ENCODE measurements around the gene DDX31.
"Not testable (repeated sequence)": the region's sequence is repeated elsewhere in the genome, so short reads cannot be mapped to it uniquely, and the experiment has no call there.

DDX31 gene

DNA sequence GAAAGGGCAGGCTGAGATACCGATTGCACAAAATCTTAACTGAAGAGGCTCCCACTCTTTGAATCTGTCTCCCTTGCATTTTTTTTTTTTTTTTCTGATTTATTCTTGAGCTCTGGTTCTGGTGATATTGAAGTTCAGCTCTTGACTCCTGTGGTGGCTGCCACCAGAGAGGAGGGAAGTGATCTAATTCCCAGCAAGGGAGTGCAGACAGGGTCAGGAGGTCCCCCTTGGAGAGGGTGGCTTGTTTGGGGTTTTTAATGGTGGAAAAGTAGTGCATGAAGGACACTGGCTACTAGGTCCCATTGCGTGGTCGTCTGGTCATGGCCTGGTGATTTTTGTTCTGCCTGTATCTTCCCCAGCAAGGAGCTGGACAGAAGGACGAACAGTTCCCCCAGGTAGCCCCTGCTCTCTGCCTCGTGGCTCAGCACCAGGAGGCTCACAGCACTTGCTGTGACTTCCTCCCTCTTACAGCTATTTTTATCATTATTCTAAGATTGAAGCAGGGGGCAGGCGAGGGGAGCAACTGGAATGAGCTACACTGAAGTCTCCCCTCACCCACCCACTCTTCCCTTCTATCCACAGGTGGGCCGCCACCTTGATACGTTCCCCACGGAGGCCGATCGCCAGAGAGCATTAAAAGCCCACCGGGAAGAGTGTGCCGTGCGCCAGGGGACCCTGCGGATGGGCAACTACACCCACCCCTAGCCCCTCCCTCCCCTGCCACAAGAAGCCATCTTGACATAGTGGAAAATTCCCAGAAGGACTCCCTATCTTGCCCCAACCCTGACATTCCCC, 97.8 kb downstream of the DDX31 start:
- no peaks in the 10 kb centered on the region for H3K36me3 Mint-ChIP-seq
- ATAC-seq = no peak

DNA sequence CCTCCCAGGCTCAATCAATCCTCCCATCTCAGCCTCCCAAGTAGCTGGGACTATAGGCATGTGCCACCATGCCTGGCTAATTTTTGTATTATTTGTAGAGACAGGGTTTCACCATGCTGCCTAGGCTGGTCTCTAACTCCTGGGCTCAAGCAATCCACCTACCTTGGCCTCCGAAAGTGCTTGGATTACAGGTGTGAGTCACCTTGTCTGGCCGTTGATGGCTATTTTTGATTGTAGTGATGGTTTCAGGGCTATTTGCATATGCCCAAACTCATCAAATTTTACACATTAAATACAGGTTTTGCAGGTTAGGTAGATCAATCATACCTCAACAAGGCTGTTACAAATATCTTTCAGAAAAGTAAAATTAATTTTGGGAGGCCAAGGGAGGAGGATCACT, 101.0 kb downstream of the DDX31 start:
- not testable (repeated sequence) for ATAC-seq; H3K9me3 Mint-ChIP-seq; H3K27ac Mint-ChIP-seq; DNase-seq (ENCODE audit: low spot score in 2 of 2); H3K4me3 Mint-ChIP-seq; H3K36me3 Mint-ChIP-seq; H3K4me1 Mint-ChIP-seq

More for the DNA sequence above, 97.8 kb downstream of the DDX31 start:
- Mint-ChIP-seq H3K27ac (no peak overlapping the region), H3K9me3 (no peaks in the 10 kb centered on the region), H3K4me3 (no peak overlapping the region), H3K4me1 (peaks cover 6% of the 10 kb centered on the region)
- DNase-seq (ENCODE audit: low spot score in 2 of 2) = no peak

GRCh38 chr9:132564526-132564925, 105.3 kb downstream of the DDX31 start:
- no peak for ATAC-seq
- no peaks in the 10 kb centered on the region for H3K36me3 Mint-ChIP-seq

GRCh38 chr9:132562306-132562573, 107.5 kb downstream of the DDX31 start:
- DNase-seq (ENCODE audit: low spot score in 2 of 2) = no peak
- no peak overlapping the region for H3K27ac Mint-ChIP-seq
- H3K4me3 Mint-ChIP-seq = no peak overlapping the region
- ATAC-seq = no peak
- no peaks in the 10 kb centered on the region for H3K36me3 Mint-ChIP-seq
- no peaks in the 10 kb centered on the region for H3K4me1 Mint-ChIP-seq
- H3K9me3 Mint-ChIP-seq = no peaks in the 10 kb centered on the region

More at GRCh38 chr9:132564526-132564925, 105.3 kb downstream of the DDX31 start:
- Mint-ChIP-seq H3K9me3 (no peaks in the 10 kb centered on the region), H3K4me3 (no peak overlapping the region), H3K27ac (no peak overlapping the region), H3K4me1 (no peaks in the 10 kb centered on the region)
- DNase-seq (ENCODE audit: low spot score in 2 of 2) = no peak

DNA sequence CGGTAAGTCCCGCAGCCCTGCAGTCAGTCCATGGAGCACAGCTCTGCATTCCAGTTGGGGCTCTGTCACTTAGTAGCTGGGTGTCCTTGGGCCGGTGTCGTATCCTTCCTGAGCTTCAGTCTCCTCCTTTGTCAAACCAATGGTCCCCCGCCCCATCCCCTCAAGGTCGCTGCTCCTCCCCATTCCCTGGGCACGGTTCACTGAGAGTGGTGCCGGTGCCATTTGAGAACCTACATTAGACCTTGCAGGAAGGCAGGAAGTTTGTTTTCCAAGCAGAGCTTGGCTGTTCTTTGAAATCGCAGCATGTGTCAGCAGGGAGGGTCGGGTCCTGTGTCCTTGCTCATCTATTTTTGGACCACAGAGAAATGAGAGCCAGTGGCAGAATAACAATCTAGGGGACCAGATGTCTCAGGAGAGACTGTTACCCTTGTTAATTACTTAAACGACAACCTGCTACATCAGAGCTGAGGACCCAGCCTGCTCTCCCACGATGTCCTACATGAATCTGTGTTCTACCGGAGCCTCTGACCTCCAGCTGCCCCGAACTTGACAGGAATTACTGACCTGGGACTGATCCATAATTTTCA, 109.1 kb downstream of the DDX31 start:
- Mint-ChIP-seq H3K36me3 (no peaks in the 10 kb centered on the region), H3K27ac (no peak overlapping the region), H3K9me3 (no peaks in the 10 kb centered on the region), H3K4me1 (no peaks in the 10 kb centered on the region), H3K4me3 (no peak overlapping the region)
- no peak for ATAC-seq
- no peak for DNase-seq (ENCODE audit: low spot score in 2 of 2)

GRCh38 chr9:132559711-132560110, 110.1 kb downstream of the DDX31 start:
- no peak for ATAC-seq
- no peaks in the 10 kb centered on the region for H3K9me3 Mint-ChIP-seq
- DNase-seq (ENCODE audit: low spot score in 2 of 2) = no peak
- no peak overlapping the region for H3K4me3 Mint-ChIP-seq
- no peaks in the 10 kb centered on the region for H3K4me1 Mint-ChIP-seq
- no peaks in the 10 kb centered on the region for H3K36me3 Mint-ChIP-seq
- no peak overlapping the region for H3K27ac Mint-ChIP-seq

- Mint-ChIP-seq H3K4me1 (no peaks in the 10 kb centered on the region), H3K27ac (no peak overlapping the region), H3K9me3 (no peaks in the 10 kb centered on the region), H3K36me3 (no peaks in the 10 kb centered on the region), H3K4me3 (no peak overlapping the region)
- DNase-seq (ENCODE audit: low spot score in 2 of 2) = no peak
- no peak for ATAC-seq
Observed at GRCh38 chr9:132557159-132557558, 112.6 kb downstream of the DDX31 start.

DNA sequence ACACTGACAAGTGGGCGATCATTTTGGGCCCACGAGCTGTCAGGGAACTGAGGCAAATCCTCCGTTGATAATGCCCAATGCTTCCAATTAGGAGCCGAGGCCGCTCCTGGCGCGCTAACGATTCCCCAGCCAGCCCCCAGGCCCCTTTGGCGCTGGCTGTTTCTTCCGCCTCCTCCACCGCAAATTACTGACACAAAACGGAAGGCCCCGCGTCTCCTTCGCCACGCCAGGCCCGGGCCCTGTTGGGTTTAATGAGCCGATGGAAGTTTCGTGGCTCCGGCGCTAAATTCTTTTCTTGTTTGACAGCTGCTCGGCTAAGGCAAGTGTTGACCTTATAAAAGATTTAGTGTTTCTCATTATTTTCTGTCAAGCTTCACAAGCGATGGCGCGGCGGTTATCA, 113.1 kb downstream of the DDX31 start:
- Mint-ChIP-seq H3K4me1 (no peaks in the 10 kb centered on the region), H3K4me3 (no peak overlapping the region), H3K27ac (no peak overlapping the region), H3K9me3 (no peaks in the 10 kb centered on the region), H3K36me3 (no peaks in the 10 kb centered on the region)
- ATAC-seq = no peak
- no peak for DNase-seq (ENCODE audit: low spot score in 2 of 2)

DNA sequence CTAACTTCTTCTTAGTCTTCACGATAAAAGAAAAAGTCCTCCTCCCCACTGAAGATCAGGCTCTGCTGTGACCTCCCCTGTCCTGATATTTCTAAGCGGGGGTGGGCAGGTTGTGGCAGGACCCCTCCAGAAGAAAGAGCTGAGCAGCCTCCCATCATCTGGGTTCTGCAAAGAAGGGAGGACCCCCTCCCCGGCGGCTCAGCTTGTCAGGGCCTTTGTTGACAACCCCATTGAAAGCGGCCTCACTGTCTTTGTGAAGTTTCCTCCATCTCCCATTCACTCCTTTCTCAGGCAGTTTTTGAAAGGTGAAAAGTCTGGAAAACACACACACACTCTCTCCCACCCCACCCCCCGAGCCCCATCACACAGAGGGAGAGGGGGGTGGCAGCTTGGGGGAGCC, 113.5 kb downstream of the DDX31 start:
- no peaks in the 10 kb centered on the region for H3K36me3 Mint-ChIP-seq
- H3K9me3 Mint-ChIP-seq = no peaks in the 10 kb centered on the region

DNA sequence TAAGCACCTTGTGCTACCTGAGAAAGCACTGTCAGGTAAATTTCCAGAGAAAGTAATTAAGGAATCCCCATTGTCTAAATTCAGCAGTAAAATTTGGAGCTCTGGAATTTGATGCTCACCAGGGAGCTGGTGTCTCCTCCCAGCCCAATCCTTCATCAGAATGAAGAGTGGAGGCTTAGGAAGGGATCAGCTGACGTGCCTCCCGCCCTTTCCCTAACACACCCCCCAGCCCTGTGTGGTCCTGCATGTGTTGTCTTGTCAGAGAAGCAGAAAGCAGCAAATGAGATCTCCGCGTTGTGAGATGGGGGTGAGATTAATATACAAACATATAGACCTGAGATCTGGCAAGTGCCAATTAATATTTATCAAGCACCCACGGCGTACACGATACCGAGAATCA, 114.3 kb downstream of the DDX31 start:
- no peak overlapping the region for H3K27ac Mint-ChIP-seq
- no peaks in the 10 kb centered on the region for H3K4me1 Mint-ChIP-seq

More for the DNA sequence above, 113.5 kb downstream of the DDX31 start:
- Mint-ChIP-seq H3K4me1 (no peaks in the 10 kb centered on the region), H3K27ac (no peak overlapping the region), H3K4me3 (no peak overlapping the region)
- no peak for ATAC-seq
- no peak for DNase-seq (ENCODE audit: low spot score in 2 of 2)

DNA sequence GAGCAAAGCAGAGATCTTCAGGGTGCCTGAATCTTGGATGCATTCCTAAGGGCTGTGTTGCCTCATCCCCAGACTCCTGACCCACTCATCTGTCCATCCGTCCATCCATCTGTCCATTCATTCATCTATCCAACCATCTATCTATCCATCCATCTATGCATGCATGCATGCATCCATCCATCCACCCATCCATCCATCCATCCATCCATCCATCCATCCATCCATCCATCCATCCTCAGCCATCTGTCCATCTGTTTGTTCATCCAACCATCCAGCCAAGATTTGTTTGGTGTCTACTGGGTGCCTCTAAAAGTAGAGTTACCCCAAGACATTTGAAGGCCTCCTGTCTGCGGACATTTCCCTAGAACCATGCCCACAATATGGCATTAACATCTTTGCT, 115.0 kb downstream of the DDX31 start:
- DNase-seq (ENCODE audit: low spot score in 2 of 2) (no peak), ATAC-seq (no peak)
- no peak overlapping the region for H3K27ac Mint-ChIP-seq
- H3K4me1 Mint-ChIP-seq = no peaks in the 10 kb centered on the region
- no peaks in the 10 kb centered on the region for H3K36me3 Mint-ChIP-seq
- no peaks in the 10 kb centered on the region for H3K9me3 Mint-ChIP-seq
- H3K4me3 Mint-ChIP-seq = no peak overlapping the region

More for the DNA sequence above, 114.3 kb downstream of the DDX31 start:
- Mint-ChIP-seq H3K4me3 (no peak overlapping the region), H3K9me3 (no peaks in the 10 kb centered on the region), H3K36me3 (no peaks in the 10 kb centered on the region)
- no peak for DNase-seq (ENCODE audit: low spot score in 2 of 2)
- no peak for ATAC-seq

- ATAC-seq (no peak), DNase-seq (ENCODE audit: low spot score in 2 of 2) (no peak)
- H3K4me3 Mint-ChIP-seq = no peak overlapping the region
- H3K9me3 Mint-ChIP-seq = no peaks in the 10 kb centered on the region
- no peaks in the 10 kb centered on the region for H3K4me1 Mint-ChIP-seq
- no peak overlapping the region for H3K27ac Mint-ChIP-seq
- H3K36me3 Mint-ChIP-seq = no peaks in the 10 kb centered on the region
Observed at GRCh38 chr9:132552041-132552440, 117.7 kb downstream of the DDX31 start.

- H3K36me3 Mint-ChIP-seq = no peaks in the 10 kb centered on the region
- no peaks in the 10 kb centered on the region for H3K9me3 Mint-ChIP-seq
- no peak overlapping the region for H3K4me3 Mint-ChIP-seq
- no peak overlapping the region for H3K27ac Mint-ChIP-seq
- no peaks in the 10 kb centered on the region for H3K4me1 Mint-ChIP-seq
- ATAC-seq (no peak), DNase-seq (ENCODE audit: low spot score in 2 of 2) (no peak)
Observed at GRCh38 chr9:132551556-132551955, 118.2 kb downstream of the DDX31 start.

- no peaks in the 10 kb centered on the region for H3K4me1 Mint-ChIP-seq
- no peak overlapping the region for H3K4me3 Mint-ChIP-seq
- no peaks in the 10 kb centered on the region for H3K9me3 Mint-ChIP-seq
- ATAC-seq (no peak), DNase-seq (ENCODE audit: low spot score in 2 of 2) (no peak)
- no peaks in the 10 kb centered on the region for H3K36me3 Mint-ChIP-seq
- no peak overlapping the region for H3K27ac Mint-ChIP-seq
Observed at GRCh38 chr9:132548751-132549640, 120.8 kb downstream of the DDX31 start.

DNA sequence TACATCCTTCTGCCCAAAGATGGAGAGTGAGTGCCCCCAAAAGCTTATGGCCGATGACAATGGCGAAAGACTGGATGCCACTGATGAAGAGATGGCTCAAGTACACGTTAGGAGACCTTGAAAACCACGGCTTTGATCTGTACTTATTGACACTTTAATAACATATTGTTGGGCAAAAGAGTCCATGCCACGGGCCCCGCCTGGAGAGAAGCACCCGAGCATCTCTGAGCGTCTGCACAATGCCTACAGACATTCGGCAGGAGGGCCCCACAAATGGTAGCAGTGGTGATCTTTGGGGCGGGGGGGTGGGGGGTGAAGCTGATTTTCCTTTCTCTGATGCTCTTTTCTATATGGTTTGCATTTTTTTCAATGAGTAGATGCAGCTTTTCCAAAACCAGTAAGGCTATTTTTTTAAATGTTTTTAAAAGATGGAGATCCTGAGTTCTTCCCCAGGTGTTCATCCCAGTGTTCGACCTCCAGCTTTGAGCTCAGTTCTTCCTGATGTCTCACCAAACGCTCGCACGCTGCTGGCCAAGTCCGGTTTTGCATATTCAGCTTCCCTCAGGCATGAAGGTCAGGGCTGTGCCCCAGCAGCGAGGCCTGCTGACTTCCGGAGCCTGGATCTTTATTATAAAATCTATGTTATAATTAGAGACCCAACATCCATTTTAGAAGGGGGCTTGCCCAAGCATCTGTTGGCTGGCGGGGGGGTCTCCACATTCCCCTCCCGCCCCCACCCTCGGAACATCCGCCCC, 121.6 kb downstream of the DDX31 start:
- no peak overlapping the region for H3K4me3 Mint-ChIP-seq
- ATAC-seq (no peak), DNase-seq (ENCODE audit: low spot score in 2 of 2) (no peak)
- no peaks in the 10 kb centered on the region for H3K4me1 Mint-ChIP-seq
- H3K36me3 Mint-ChIP-seq = no peaks in the 10 kb centered on the region
- H3K27ac Mint-ChIP-seq = no peak overlapping the region
- no peaks in the 10 kb centered on the region for H3K9me3 Mint-ChIP-seq

Measured in stimulated activated effector memory CD8-positive, alpha-beta T cell treated with anti-CD3 and anti-CD28 coated beads, Interleukin-12 subunit alpha, Interleukin-12 subunit beta, amount 100 ng/mL, for 72 hours (primary cell).